Measurements from ENCODE around the gene CAMK4. TPM values are rescaled to one million over a fixed set of nuclear protein-coding genes. Genes with fewer than 3 reads are reported as not detected.

Gene CAMK4
- total RNA-seq, 4 donors from 2014 or later, result 0.66 to 5.5 (median 2.8) TPM

DNA sequence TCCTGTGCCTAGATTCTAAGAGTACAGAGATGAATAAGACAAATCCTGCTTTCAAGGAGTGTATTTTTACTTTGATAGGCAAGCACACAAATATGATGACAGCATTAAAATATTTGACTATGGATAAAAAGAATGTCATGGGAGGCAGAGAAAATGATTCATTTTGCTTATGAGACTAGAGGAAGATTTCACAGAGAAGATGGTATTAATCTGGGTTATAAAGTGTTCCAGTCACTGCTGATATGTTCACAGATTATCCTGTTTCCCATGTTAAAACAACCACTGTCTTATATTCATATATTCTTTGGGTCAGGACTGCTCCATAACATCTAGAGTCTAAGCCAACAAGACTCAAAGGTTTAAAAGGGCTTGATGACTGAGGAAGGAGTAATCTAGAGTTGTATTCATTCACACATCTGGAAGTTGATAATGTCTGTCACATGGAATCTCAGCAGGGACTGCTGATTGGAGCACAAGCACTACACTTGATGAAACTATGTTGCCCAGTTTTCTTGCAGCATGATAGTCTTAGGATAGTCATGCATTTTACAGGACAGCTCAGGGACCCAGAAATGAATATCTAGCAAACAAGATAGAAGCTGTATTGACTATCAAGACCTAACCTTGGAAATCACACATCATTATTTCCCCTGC lies 208.8 kb downstream of the CAMK4 start:
- TF ChIP-seq EP300 (IDR thresholded peaks at IDR 0.05) (no peak), POLR2A (IDR thresholded peaks at IDR 0.05) (no peak)
- TF ChIP-seq, protein P1, sequence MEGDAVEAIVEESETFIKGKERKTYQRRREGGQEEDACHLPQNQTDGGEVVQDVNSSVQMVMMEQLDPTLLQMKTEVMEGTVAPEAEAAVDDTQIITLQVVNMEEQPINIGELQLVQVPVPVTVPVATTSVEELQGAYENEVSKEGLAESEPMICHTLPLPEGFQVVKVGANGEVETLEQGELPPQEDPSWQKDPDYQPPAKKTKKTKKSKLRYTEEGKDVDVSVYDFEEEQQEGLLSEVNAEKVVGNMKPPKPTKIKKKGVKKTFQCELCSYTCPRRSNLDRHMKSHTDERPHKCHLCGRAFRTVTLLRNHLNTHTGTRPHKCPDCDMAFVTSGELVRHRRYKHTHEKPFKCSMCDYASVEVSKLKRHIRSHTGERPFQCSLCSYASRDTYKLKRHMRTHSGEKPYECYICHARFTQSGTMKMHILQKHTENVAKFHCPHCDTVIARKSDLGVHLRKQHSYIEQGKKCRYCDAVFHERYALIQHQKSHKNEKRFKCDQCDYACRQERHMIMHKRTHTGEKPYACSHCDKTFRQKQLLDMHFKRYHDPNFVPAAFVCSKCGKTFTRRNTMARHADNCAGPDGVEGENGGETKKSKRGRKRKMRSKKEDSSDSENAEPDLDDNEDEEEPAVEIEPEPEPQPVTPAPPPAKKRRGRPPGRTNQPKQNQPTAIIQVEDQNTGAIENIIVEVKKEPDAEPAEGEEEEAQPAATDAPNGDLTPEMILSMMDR (IDR thresholded peaks at IDR 0.05), result no peak
- no peak overlapping the region for H3K27ac ChIP-seq
- H3K9me3 ChIP-seq, result peaks cover 0 to 4% (median 0%) of the 10 kb centered on the region in 4 donors
- H3K36me3 ChIP-seq, result no peaks in the 10 kb centered on the region
- no peak for DNase-seq (ENCODE audit: low spot score in 2 of 2)
- no peak overlapping the region for H3K4me3 ChIP-seq
- no peaks in the 10 kb centered on the region for H3K27me3 ChIP-seq
- no peaks in the 10 kb centered on the region for H3K4me1 ChIP-seq

GRCh38 chr5:111434800-111435199 lies 210.6 kb downstream of the CAMK4 start:
- 52 to 60% methylated on average over 1 of the region's 1 CpG for WGBS, 2 donors
- Histone ChIP-seq H3K4me3 (no peak overlapping the region), H3K27ac (no peak overlapping the region), H3K27me3 (no peaks in the 10 kb centered on the region), H3K9me3 (peaks cover 0 to 3% (median 0%) of the 10 kb centered on the region in 4 donors), H3K4me1 (no peaks in the 10 kb centered on the region), H3K36me3 (no peaks in the 10 kb centered on the region)
- TF ChIP-seq POLR2A (IDR thresholded peaks at IDR 0.05) (no peak), EP300 (IDR thresholded peaks at IDR 0.05) (no peak)
- TF ChIP-seq, protein P1 (IDR thresholded peaks at IDR 0.05), result no peak
- no peak for DNase-seq (ENCODE audit: low spot score in 2 of 2)

GRCh38 chr5:111439473-111440075 lies 215.4 kb downstream of the CAMK4 start:
- TF ChIP-seq, protein P1 (IDR thresholded peaks at IDR 0.05), result no peak
- Histone ChIP-seq H3K9me3 (no peaks in the 10 kb centered on the region), H3K4me1 (no peaks in the 10 kb centered on the region), H3K4me3 (no peak overlapping the region), H3K27me3 (no peaks in the 10 kb centered on the region), H3K36me3 (no peaks in the 10 kb centered on the region), H3K27ac (no peak overlapping the region)
- DNase-seq (ENCODE audit: low spot score in 2 of 2), result no peak
- 94 to 95% methylated on average over 1 of the region's 1 CpG for WGBS, 2 donors

DNA sequence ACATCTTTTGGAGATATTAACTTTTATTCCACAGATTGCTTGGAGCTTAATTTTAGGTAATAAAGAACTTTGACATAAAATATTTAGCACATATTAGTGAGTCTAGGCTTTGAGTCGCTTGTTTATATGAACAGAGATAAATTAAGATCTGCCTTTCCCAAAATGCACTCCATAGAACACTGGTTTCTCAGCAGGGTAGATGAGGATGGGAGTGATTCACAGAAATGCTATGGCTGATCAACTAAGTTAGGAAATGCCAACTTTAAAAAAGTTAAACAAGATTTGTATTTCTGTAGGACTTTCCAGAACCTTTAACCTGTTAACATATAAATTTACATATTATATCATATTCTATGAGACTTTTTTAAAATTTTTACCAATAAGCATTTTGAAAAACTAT lies 222.9 kb downstream of the CAMK4 start:
- TF ChIP-seq, protein P1 (IDR thresholded peaks at IDR 0.05), result no peak
- TF ChIP-seq EP300 (IDR thresholded peaks at IDR 0.05) (no peak), POLR2A (IDR thresholded peaks at IDR 0.05) (no peak)
- Histone ChIP-seq H3K4me3 (no peak overlapping the region), H3K4me1 (no peaks in the 10 kb centered on the region), H3K27ac (no peak overlapping the region), H3K36me3 (peaks cover 0 to 5% (median 0%) of the 10 kb centered on the region in 3 donors), H3K27me3 (no peaks in the 10 kb centered on the region), H3K9me3 (no peaks in the 10 kb centered on the region)
- whole genome bisulfite sequencing, 2 donors, result 84 to 87% methylated on average over 1 of the region's 1 CpG
- no peak for DNase-seq (ENCODE audit: low spot score in 2 of 2)

DNA sequence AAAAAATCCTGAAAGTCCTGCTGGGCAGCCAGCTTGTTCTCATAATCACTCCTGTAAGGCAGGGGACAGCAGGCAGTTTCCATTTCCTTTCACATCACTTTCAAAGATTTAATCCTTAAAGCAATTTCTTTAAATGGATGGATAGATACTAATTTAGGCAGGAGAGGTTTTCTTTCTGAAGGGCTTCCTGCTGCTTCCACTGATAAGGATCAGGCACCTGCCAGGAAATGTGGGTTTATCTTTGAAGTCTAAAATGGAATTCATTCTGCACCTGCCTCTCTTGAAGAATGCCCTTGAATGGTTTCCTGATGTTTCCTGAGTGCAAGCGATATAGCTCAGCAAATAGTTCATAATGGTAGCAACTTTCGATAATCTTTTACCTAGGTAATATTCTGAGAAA lies 223.6 kb downstream of the CAMK4 start:
- Histone ChIP-seq H3K27ac (no peak overlapping the region), H3K4me3 (no peak overlapping the region), H3K27me3 (no peaks in the 10 kb centered on the region), H3K36me3 (peaks cover 0 to 5% (median 0%) of the 10 kb centered on the region in 3 donors), H3K4me1 (no peaks in the 10 kb centered on the region), H3K9me3 (no peaks in the 10 kb centered on the region)
- no peak for DNase-seq (ENCODE audit: low spot score in 2 of 2)
- TF ChIP-seq POLR2A (IDR thresholded peaks at IDR 0.05), result no peak
- TF ChIP-seq, protein P1 (IDR thresholded peaks at IDR 0.05), result no peak
- 42 to 55% methylated on average over 2 of the region's 2 CpGs for WGBS, 2 donors

All from tibial nerve (tissue), 4 donors.